Activated CD4-positive, CD25-positive, alpha-beta regulatory T cell treated with anti-CD3 and anti-CD28 coated beads, Interleukin-2, amount 50 U/mL, for 24 hours (primary cell): Measurements from ENCODE around the gene MVD.
"Not testable (repeated sequence)": the region's sequence is repeated elsewhere in the genome, so short reads cannot be mapped to it uniquely, and the experiment has no call there.

Experiments used
- ATAC-seq, 2 donors: fragments of 150-1000 bp; cut with Tn5 transposase; one replicate each; pipeline ENCODE4 v1.10.0; 2021; ENCODE audit warnings: mild to moderate bottlenecking in 1 of 2, moderate library complexity in 1 of 2

The MVD gene

DNA sequence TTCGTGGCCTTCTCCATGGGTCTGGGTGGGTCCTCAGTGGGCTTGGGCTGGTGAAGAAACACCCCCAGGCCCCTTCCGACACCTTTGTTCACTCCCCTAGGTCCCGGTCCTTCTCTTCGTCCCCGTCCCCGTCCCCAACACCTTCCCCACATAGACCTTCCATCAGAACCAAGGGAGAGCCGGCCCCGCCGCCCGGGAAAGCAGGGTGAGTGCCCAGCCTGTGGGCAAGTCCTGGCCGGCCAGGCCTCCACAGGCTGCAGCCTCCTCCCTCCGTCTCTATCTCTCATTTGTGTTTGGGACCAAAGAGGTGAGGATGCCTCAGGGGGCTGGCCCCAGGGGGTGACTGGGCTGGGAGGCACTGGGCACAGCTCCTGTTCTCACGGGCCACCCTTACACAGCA, 39.0 kb downstream of the MVD start:
- ATAC-seq: no peak

DNA sequence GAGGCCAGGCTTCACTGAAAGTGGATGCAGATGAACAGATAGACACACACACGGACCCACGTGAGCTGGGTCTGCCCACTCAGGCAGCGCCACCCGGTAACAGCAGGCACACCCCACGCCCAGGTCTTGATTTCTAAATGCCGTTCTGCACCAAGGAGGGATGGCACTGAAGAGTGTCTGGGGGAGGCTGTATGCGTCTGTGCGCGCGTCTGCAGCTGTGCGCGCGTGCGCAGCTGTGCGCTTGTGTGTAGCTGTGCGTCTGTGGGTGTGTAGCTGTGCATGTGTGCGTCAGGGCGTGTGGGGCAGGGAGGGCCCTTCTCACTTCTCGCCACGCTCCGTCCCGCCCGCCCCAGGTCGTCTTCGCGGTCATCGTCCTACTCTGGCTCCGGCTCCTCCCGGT, 40.0 kb downstream of the MVD start:
- ATAC-seq: no peak

DNA sequence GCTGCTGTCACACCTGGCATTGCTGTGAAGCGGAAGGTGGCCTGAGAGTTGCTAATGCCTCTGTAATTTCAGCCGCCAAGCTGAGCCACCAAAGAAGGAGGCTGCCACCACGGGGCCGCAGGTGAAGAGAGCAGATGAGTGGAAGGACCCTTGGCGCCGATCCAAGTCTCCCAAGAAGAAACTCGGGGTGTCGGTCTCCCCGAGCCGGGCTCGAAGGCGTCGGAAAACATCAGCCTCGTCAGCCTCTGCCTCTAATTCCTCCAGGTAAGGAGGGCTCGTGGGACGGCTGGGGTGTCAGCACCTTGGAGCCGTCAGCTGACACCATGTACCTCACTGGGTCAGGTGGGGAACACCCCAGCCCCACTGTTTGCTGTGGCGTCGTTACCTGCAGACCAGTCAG, 40.8 kb downstream of the MVD start:
- no peak for ATAC-seq

DNA sequence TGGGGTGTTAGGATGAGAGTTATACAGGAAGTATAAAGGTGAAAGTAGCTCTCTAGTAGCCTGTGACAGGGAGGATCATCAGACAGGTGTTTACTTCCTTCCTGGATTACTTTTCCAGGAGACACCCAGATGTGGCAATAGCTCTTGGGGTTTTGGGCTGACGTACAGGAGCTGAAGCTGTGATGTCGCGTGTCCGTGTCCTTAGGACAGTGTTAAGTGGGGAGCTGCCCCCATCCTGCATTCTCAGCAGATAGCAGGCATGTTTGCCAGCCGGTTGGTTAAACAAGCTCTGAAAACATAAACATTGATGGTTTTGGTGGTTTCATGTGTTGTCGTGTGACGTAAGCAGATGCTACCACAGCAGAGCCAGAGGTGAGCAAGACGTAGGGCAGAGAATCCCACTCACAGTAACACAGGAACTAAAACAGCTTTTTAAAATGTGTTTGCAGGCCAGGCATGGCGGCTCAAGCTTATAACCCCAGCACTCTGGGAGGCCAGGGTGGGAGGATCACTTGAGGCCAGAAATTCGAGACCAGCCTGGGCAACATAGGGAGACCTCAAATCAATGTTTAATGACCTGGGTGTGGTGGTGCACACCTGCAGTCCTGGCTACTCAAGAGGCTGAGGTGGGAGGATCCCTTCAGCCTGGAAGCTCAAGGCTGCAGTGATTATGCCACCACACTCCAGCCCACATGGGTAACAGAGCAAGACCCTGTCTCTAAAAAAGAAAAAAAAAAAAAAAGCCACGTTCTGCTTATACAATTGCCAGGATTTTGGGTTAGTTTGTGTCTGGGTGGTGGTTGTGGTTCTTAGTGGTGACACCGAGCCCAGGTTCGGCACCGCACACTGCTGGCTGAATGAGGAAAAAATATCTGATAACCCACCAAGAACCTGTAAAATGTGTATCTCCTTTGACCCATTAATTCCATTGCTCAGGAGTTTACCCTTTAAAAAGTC, 42.8 kb downstream of the MVD start:
- peak; percentile 66 to 86 for ATAC-seq

DNA sequence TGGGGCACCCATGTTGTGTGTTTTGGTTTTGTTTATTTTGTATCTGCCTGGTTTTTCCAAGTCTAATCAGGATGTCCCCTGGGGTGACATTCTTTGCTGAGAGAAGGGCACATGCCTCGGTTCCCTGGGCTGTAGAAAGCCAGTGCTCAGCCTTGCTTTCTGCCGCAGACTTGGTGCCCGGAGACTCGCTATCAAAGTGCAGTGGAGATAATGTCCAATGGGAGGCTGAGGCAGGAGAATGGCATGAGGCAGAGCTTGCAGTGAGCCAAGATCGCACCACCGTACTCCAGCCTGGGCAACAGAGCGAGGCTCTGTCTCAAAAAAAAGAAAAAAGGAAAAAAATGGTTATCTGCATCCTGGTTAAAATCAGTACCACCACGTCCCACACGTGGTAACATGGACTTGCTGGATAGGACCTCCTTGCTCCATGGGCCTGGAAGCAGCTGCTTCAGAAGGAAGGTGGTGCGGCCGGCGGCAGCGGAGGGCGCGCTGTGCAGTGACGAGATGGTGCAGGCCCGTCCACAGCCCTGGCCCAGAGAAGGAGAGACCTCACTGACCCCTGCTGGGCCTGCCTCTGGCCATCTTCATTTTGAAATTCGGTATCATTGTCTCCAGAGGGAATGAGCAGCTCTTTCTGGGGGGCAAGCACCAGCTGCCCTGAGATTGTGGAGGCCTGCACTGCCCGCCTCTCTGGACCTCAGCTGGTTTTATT, 43.8 kb downstream of the MVD start:
- no peak for ATAC-seq

DNA sequence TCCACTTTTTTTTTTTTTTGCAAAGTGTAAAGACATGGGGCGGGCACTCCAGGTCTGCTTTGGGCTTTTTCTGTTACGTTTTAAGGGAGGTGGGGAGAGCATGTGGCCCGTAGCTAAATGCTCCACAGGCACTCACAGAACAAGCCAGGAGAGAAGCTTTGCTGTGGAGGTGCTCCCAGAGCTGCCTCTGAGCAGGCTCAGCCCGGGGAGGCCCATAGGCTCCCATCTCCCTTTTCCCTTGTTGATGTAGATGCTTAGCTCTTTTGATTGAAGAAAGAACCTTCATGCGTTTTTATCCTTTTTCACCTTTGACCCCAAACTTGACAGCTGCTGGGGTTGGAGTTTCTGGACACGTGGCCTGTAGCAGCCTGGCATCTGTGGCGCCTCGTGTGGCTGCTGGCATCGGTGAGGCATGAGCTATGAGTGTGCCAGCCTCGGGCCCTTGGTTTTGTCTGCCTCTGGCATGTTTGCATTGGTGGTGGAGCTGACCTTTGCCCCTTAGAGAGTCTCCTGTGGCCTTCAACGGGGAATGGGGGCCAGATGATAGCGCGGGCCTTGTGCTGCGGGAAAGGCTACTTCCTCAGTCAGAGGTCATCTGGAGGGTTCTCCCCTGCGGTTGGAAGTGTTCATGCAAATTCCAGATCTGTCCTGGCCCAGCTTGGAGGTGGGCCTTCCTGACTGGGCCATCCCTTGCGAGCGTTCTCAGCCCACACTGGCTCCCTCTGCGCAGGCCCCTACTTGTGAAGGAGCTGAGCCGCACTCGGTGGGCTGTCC, 44.5 kb downstream of the MVD start:
- ATAC-seq: no peak

DNA sequence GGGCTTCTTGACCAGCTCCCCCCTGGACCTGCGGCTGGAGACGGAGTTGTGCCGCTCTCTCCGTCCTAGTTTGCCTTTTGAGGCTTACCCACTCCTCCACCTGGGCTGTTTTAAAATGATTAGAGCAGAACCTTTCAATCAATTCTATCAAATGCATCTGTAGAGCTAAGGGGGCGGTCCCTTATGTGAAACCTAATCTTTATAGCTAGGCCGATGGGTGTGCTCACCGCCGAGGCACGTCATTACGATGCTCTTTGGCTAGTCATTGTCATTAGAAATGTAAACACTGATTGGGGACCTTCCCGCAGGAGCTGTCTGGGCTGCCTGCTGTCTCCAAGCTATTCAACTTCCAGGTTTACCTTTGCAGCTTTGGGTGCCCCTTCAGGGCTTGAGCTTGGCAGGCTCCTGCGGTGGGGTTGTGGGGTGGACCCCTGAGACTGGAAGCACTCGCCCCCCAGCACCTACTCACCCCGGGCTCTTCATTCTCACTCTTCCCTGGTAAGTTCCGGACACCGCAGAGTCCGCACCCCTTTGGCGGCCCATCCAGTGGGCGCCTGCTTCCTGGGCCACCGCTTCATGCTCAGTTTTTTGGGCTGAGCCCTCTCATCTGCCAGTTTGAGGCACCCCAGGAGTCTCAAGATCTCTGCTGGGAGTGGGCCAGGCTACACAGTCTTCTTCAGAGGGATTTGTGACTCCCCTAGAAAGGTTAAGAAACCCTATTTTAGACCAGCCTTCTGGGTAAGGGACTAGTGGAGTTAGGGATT, 45.4 kb downstream of the MVD start:
- ATAC-seq: no peak

DNA sequence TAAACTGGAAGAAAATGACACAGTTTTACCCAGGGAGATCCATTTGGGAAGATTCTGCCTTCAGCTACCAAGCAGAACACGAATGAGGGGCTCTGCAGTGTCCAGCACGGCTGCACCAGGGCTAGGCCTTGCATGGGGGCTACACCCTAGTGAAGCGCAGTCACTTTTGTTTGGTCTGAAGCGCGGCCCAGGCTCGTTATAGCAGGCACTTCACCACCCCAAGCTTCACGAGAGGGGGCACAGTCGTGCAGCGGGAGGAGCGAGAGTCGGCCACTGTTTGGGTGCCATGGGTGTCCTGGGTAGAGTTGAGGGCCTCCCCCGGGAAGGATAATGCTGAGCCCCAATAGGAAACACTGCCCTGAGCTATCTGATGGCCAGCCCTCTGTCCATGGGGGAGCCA, 46.2 kb downstream of the MVD start:
- ATAC-seq: no peak

DNA sequence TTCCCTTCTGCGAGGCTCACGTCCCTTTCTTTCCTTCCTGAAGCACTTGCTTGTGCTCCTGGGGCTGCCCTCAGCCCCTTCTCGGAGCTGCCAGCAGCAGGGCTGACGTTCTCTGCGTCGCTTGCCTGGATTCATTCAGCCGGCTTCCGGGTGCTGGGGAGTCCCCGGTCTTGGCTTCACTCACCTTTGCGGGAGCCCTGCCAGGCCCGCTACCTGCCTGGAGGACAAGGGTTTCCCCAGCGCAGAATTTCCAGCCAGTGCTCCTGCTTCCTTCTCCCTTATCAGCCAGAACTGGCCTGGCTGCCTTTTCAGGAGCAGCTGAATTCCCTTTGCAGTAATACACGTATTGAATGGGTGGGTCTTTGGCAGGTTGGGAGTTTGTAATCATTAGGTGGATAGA, 46.6 kb downstream of the MVD start:
- ATAC-seq: no peak

DNA sequence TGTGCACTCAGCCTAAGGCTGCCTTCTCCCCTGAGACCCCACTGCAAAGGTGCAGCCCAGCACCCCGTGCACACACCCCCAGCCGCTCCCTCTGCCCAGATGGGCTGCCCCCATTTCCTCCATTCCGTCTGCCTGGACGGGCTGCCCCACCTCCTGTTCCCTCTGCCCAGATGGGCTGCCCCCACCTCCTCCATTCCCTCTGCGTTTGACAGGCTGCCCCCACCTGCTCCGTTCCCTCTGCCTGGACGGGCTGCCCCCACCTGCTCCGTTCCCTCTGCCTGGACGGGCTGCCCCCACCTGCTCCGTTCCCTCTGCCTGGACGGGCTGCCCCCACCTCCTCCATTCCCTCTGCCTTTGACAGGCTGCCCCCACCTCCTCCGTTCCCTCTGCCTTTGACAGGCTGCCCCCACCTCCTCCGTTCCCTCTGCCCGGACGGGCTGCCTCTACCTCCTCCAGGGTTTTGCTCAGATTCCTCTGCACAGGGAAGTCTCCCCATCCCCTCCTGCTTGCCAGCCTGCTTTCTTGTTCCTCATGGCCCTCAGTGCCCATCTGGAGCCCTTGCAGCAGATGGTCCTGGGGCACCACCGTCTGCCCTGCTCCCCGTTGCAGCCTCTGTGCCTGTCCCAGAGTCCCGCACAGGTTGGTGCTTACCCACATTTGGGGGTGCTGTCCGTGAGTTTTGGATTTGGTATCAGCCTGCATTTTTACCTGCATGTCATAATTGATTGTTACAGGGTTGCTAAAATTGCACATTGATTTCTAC, 47.9 kb downstream of the MVD start:
- no peak for ATAC-seq

DNA sequence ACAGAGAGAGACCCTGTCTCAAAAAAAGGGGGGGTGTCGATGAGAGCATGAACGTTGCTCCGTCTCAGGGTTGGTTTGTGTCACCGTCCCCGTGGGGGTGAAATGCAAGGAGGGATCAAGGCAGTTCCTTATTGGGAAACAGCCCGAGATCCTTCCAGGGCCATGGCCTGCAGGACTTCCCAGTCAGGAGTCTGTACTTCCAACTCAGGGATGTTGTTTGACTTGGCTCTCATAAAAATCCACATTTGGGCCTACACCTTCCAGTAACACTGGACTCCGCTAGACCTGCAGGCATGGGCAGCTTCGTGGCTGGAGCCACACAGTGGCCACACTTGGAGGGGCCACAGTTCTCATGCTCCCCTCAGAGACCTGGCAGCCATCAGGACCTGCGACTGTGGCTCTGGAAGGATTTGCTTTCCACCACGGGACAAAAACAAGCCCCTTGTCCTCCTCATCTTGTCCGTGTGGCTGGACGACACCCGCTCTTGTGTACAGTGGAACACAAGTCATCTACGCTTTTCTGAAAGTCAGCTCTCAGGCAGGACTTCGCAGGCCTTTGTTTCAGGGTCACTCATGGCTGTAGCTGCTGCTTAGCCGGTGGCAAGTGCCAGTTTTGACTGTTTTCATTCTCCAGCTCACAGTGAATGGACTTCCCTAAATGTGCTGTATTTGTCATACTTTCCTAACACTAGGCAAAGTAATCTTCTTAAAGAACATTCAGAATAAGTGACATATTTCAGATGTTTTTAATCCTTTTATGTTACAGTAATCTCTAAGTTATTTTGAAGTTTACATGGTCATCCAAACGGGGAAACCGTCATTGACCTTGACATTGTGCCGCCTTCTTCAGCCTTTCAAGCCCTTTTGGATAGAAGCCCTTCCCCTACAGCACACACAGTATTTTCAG, 48.7 kb downstream of the MVD start:
- ATAC-seq: no peak

DNA sequence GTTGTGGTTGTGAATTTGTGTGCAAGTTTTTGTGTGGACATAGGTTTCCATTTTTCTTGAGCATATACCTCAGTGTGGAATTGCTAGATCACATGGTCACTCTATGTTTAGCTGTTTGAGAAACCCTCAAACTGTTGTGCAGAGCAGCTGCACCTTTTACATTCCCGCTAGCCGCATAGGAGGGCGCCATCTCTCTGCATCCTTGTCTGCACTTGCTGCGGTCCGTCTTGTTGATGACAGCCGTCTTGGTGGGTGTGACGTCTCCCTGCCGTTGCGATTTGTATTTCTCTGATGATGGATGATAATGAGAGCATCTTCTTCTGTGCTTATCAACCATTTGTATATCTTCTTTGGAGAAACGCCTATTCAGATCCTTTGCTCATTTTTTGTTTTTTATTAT, 49.6 kb downstream of the MVD start:
- no peak for ATAC-seq

DNA sequence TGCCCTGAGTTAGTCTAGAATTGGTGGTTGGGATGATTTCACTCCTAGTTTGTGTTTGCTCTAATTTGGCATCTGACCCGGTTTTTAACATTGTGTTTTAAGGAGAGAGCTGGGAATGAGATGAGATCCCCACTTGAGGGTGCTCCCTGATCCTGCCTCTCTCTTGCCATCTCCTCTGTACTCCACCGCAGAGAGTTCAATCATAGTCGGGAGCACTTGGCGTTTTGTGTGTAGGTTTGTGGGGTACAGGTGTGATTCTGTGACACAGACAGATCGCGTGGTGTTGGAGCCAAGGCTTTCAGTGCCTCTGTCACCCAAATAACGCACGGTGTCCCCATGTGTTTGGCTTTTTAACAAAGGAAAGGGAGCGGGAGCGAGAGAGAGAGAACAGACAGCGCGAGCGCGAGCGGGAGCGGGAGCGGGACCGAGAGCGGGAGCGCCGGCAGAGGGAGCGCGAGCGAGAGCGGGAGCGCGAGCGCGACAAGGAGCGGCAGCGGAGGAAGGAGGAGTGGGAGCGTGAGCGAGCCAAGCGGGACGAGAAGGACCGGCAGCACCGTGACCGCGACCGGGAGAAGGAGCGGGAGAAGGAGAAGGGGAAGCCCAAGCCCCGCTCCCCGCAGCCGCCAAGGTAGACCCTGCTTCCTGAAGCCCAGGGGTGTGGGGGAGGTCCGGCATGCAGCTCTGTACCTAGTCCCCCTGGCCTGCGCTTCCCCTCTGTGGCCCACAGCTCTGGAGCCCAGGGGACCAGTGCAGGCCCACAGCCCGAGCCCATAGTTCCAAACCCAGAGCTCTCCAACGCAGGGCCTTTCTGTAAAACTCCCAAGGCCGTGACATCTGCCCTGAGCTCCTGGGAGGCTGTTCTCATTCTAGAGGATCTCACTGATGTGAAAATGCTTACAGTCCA, 51.7 kb downstream of the MVD start:
- no peak for ATAC-seq

DNA sequence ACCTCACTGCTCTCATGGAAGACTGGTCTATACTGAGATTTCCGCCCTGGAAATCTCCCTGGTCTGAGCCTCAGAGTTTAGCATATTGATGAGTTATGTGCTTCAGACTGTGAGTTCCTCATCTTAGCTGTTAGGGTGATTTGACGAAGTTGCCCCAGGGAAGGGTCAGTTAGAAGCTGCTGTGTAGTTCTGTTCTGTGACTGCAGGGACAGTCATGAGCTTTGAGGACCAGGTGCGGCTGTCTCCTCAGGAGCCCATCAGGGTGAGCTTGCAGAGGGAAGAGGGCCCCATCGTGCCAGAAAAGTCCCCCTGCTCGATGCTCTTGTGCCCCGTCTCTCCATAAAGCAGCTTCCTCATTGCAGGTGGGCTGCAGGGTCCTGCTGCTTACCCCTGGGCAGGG, 52.8 kb downstream of the MVD start:
- ATAC-seq: no peak

DNA sequence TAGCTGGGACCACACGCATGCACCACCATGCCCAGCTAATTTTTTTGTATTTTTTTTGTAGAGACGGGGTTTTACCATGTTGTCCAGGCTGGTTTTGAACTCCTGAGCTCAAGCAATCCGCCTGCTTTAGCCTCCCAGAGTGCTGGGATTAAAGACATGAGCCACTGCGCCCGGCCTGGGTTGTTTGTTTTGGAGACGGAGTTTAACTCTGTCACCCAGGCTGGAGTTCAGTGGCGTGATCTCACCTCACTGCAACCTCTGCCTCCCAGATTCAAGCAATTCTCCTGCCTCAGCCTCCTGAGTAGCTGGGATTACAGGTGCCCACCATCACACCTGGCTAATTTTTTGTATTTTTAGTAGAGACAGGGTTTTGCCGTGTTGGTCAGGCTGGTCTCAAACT, 53.5 kb downstream of the MVD start:
- ATAC-seq: not testable (repeated sequence)

DNA sequence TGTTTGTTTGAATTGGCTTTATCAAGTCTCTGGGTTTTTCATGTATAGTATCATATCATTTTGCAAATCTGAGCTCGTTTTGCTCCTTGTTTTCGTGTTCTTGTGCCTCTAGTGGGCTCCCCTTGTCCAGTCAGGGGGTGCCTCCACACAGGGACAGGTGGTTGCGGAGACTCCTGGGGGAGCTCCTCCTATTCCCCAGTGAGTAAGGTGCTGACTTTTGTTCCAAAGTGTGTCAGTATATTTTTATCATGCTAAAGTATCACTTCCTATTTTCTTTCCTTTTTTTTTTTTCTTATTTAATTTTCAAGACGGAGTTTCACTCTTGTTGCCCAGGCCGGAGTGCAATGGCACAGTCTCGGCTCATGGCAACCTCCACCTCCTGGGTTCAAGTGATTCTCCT, 54.8 kb downstream of the MVD start:
- no peak for ATAC-seq

DNA sequence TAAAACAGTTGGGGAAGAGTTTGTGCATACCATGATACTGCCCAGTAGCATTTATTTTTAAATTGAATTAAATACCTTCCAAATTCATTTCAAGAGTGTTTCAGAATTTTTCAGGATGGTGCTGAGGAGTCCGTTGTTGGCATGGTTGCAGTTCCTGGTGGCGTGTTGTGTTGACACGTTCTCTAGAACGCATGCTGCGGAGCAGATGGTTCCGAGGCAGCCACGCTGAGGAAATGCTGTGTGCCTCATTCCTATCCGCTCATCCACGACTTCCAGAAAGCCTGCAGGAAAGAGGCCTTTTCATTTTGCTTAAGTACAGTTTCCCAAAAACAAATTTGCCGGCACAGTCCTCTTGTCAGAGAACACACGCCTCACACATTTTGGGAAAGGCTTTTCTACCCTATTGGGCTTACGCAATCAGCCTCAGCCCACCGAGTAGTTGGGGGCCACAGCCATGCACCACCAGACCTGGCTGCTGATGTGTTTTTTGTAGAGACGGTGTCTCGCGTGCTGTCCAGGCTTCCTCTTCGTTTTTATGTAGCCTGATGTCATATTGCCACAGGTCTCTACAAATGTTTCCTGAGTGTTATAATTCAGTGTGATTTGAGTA, 56.6 kb downstream of the MVD start:
- ATAC-seq: no peak

DNA sequence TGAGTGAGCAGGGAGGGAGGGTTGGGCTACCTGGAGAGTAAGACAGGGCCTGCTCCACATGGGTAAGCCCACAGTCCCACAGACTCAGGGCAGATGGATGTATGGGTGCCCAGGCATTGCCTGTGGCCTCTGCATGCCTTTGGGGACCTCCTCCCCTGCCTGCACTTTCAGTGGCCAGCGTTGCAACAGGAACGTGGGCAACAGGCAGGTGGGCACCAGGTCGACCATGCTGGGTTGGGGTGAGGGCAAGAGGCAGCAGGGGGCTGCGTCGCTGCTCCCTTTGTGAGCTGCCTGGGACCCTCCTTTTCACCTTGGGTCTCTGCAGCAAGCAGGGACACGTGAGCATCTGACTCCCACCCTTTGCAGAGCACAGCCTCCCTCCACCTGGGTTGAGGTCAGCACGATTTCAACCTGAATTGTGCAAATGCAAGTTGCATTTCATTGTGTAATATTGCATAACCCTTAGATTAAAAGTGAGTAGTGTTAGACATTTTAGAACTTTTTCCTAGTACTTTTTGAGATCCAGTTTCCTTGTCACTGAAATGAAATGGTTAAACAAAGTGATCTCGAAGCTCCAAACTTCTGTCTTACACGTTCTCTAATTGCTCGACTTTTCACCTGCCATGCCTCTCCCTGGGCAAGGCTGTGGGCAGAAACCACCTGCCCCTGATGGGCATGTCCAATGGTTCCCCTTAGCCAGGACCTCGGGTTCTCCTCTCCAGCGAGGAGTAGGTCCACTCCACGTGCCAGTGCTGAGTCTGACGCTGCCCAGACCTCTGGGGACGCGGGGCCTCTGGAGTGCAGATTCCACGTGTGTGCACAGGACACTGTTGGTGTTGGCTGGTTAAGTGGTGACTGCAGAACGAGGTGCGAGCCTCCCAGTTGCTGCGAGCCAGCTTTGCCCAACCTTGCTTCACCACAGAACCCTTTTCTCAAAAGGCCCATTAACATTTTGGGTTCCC, 57.4 kb downstream of the MVD start:
- no peak for ATAC-seq
